Measurements from ENCODE around the gene S100A5. TPM values are rescaled to one million over a fixed set of nuclear protein-coding genes. Genes with fewer than 3 reads are reported as not detected.

The S100A5 gene
- total RNA-seq, 1 experiment from 2014 or later: not detected

DNA sequence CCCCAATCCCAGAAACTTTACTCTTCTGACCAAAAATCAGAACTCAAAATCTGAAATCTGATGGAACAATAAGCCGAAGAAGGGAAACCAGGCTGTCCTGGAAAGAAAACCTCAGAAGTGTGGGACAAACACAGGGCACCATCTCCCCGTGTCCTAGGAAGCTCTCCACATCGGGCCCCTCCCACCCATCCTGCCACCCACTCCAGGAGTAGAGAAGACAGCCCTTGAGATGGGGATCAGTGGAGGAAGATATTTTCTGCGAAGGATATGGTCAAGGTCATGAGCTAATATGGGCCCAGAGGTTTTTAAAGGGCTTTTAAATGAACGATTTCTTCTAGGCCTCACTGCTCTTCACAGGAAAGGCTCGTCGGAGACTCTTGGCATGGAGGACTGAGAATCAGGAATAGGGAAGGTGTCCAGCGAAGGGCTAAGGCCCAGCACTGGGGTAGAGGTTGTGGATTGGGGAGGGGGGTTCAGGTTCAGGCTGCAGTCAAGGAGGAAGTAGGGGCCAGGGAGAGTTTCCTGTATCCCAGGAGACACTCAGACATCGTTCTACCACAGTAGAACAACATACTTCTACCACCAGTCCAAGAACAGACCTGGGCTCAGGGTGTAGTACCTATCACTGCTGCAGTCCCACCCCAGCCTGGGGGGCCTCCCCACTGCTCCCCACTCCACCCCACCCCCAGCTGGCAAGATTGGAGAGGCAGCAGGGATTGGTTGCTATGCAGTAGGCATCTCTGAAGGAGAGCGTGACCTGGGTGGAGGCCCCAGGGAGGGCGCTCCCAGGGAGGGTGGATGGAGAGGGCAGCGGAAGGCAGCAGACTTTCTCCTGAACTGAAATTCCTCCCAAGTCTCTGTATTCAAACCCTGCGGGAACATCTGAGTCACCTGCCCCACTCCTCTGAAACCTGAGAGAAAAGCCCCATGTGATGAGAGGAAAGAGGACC, 1.2 kb upstream of the S100A5 start:
- Mint-ChIP-seq H3K4me1 (ENCODE audit: low read depth, unreplicated experiment) (peaks cover 93% of the 10 kb centered on the region), H3K27me3 (ENCODE audit: unreplicated experiment) (no peaks in the 10 kb centered on the region), H3K27ac (ENCODE audit: unreplicated experiment) (no peak overlapping the region), H3K4me3 (ENCODE audit: low read depth, unreplicated experiment) (no peak overlapping the region), H3K36me3 (ENCODE audit: insufficient read depth, unreplicated experiment) (peaks cover 31% of the 10 kb centered on the region), H3K9me3 (ENCODE audit: low read depth, unreplicated experiment) (no peaks in the 10 kb centered on the region)
- BruUV-seq (replicated peaks): no TSS peak
- intact Hi-C loops (cut with micrococcal nuclease; ENCODE audit: unreplicated experiment): no loop called here
- DNase-seq: no peak
- CTCF ChIA-PET: interaction anchor here (1.6 kb wide), 1 partner anchor 25 kb away, joined by 5 read pairs; no protein-coding TSS in a partner anchor
- TF ChIP-seq, protein P1, sequence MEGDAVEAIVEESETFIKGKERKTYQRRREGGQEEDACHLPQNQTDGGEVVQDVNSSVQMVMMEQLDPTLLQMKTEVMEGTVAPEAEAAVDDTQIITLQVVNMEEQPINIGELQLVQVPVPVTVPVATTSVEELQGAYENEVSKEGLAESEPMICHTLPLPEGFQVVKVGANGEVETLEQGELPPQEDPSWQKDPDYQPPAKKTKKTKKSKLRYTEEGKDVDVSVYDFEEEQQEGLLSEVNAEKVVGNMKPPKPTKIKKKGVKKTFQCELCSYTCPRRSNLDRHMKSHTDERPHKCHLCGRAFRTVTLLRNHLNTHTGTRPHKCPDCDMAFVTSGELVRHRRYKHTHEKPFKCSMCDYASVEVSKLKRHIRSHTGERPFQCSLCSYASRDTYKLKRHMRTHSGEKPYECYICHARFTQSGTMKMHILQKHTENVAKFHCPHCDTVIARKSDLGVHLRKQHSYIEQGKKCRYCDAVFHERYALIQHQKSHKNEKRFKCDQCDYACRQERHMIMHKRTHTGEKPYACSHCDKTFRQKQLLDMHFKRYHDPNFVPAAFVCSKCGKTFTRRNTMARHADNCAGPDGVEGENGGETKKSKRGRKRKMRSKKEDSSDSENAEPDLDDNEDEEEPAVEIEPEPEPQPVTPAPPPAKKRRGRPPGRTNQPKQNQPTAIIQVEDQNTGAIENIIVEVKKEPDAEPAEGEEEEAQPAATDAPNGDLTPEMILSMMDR (IDR thresholded peaks at IDR 0.05; ENCODE audit: unreplicated experiment): no peak

DNA sequence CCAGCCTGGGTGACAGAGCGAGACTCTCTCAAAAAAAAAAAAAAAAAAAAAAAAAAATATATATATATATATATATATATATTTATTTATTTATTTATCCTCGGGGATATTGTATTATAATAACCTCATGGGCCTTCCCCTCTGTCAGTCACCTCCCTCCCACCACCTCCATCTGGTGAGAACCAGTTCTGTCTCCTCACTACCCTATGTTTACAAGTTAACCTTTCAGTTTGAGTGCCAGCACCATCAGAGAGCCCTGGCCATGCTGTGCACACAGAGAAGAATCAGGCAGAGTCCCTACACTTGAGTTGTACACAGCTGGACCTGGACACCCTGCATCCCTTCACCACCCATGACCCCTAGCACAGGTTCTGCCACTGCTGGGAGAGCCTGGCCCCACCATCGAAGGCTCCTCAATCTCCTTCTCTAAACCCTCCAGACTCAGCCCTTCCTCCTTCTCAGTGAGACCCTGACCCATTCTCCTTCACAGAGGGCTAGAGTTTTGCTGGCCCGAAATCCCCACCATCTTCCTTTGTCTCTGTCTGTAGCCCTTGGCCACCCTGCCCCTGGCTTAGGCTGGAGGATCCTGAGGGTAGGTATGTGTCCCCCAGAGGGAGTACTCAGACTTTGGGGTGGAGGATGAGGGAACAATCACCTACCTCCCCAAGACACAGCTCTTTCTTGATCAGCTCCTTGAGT, 1.2 kb downstream of the S100A5 start:
- no TSS peak for BruUV-seq (replicated peaks)
- CTCF ChIA-PET: interaction anchor here (0.5 to 1.6 kb wide), 4 partner anchors 28 to 170 kb away, joined by 3 to 12 read pairs (median 4); partner anchors contain the start of gene S100A13
- H3K36me3 Mint-ChIP-seq (ENCODE audit: insufficient read depth, unreplicated experiment): peaks cover 41% of the 10 kb centered on the region
- TF ChIP-seq, protein P1 (IDR thresholded peaks at IDR 0.05; ENCODE audit: unreplicated experiment): no peak
- peaks cover 84% of the 10 kb centered on the region for H3K4me1 Mint-ChIP-seq (ENCODE audit: low read depth, unreplicated experiment)
- H3K27me3 Mint-ChIP-seq (ENCODE audit: unreplicated experiment): no peaks in the 10 kb centered on the region
- DNase-seq: no peak
- no peak overlapping the region for H3K4me3 Mint-ChIP-seq (ENCODE audit: low read depth, unreplicated experiment)
- H3K27ac Mint-ChIP-seq (ENCODE audit: unreplicated experiment): peak overlapping the region; percentile 53
- intact Hi-C loops (cut with micrococcal nuclease; ENCODE audit: unreplicated experiment): no loop called here
- no peaks in the 10 kb centered on the region for H3K9me3 Mint-ChIP-seq (ENCODE audit: low read depth, unreplicated experiment)

DNA sequence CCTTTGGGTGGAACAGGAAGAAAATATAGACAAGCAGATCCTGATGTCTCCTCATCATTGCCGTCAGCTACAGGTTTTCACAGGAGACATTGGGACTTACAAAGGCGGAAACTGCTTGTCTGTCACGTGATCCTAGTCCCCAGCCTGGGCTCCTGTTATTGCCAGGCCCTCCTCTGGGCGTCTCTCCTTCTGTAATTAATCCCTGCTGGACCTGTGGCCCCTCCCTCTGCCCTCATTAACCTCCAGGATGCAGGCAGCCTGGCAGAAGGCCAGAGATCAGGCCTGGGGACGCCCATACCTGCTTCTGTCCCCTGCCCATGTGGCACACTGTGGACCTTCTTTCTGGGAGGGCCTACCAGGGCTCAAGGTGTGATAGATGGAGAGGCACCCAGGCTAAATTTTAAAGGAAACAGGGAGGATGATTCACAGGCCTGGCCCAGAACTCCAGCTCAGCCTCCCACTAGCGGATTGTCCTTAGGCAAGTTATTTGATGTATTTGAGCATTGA, 2.4 kb downstream of the S100A5 start:
- H3K4me3 Mint-ChIP-seq (ENCODE audit: low read depth, unreplicated experiment): no peak overlapping the region
- H3K27ac Mint-ChIP-seq (ENCODE audit: unreplicated experiment): peak overlapping the region; percentile 79
- peaks cover 84% of the 10 kb centered on the region for H3K4me1 Mint-ChIP-seq (ENCODE audit: low read depth, unreplicated experiment)
- no peaks in the 10 kb centered on the region for H3K27me3 Mint-ChIP-seq (ENCODE audit: unreplicated experiment)
- CTCF ChIA-PET: interaction anchor here (0.6 to 1.6 kb wide), 4 partner anchors 28 to 420 kb away, joined by 4 to 9 read pairs (median 5); partner anchors contain the start of genes CRTC2 and S100A13
- peak; percentile 72 for DNase-seq
- BruUV-seq (replicated peaks): no TSS peak
- peaks cover 52% of the 10 kb centered on the region for H3K36me3 Mint-ChIP-seq (ENCODE audit: insufficient read depth, unreplicated experiment)
- intact Hi-C loops (cut with micrococcal nuclease; ENCODE audit: unreplicated experiment): no loop called here
- no peaks in the 10 kb centered on the region for H3K9me3 Mint-ChIP-seq (ENCODE audit: low read depth, unreplicated experiment)
- TF ChIP-seq, protein P1 (IDR thresholded peaks at IDR 0.05; ENCODE audit: unreplicated experiment): no peak

DNA sequence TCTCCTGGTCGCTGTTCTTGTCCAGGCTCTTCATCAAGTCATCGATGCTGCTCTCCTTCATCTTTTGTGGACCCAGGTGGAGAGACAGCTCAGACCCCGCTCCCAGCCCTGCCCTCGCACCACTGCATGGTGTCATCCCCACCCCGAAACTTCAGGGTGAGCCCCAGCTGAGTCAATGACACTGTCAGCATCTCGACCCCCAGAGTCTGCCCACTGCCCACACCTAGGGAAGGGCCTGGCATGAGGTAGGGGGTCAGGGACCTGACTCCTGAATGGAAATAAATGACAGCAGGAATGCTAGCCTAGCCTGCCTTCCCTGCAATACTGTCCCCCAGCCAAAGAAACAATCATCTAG, 3.4 kb downstream of the S100A5 start:
- Mint-ChIP-seq H3K4me1 (ENCODE audit: low read depth, unreplicated experiment) (peaks cover 84% of the 10 kb centered on the region), H3K27ac (ENCODE audit: unreplicated experiment) (peak overlapping the region; percentile 77), H3K36me3 (ENCODE audit: insufficient read depth, unreplicated experiment) (peaks cover 62% of the 10 kb centered on the region), H3K4me3 (ENCODE audit: low read depth, unreplicated experiment) (no peak overlapping the region), H3K9me3 (ENCODE audit: low read depth, unreplicated experiment) (no peaks in the 10 kb centered on the region), H3K27me3 (ENCODE audit: unreplicated experiment) (no peaks in the 10 kb centered on the region)
- intact Hi-C loops (cut with micrococcal nuclease; ENCODE audit: unreplicated experiment): no loop called here
- TF ChIP-seq, protein P1 (IDR thresholded peaks at IDR 0.05; ENCODE audit: unreplicated experiment): no peak
- CTCF ChIA-PET: interaction anchor here (0.8 to 6.0 kb wide), 2 partner anchors 27 to 31 kb away, joined by 3 to 117 read pairs; no protein-coding TSS in a partner anchor
- no TSS peak for BruUV-seq (replicated peaks)
- DNase-seq: no peak

Data from Calu3 (cell line).